ENCODE data around the gene CCDC6.

- no peak for TF ChIP-seq EZH2 (IDR thresholded peaks at IDR 0.05; ENCODE audit: low read length)
- no peak for TF ChIP-seq CTCF (optimal IDR thresholded peaks at IDR 0.05 in 1 of 3, IDR thresholded peaks at IDR 0.05 in 1 of 3, conservative IDR thresholded peaks at IDR 0.05 in 1 of 3; ENCODE audit: extremely low read depth in 1 of 3, insufficient read depth in 2 of 3, low read length in 3 of 3)
Observed at GRCh38 chr10:59745163-59745650, 161.1 kb downstream of the CCDC6 start.

Measured in keratinocyte (primary cell).